HG03097 (cell line): ENCODE data around the gene UQCC5.

Source experiments
- ATAC-seq: cut with Tn5 transposase; IDR thresholded peaks from one replicate; pipeline ENCODE4 v1.9.1; 2021; ENCODE audit not compliant: unreplicated experiment, low FRiP score

UQCC5 gene

DNA sequence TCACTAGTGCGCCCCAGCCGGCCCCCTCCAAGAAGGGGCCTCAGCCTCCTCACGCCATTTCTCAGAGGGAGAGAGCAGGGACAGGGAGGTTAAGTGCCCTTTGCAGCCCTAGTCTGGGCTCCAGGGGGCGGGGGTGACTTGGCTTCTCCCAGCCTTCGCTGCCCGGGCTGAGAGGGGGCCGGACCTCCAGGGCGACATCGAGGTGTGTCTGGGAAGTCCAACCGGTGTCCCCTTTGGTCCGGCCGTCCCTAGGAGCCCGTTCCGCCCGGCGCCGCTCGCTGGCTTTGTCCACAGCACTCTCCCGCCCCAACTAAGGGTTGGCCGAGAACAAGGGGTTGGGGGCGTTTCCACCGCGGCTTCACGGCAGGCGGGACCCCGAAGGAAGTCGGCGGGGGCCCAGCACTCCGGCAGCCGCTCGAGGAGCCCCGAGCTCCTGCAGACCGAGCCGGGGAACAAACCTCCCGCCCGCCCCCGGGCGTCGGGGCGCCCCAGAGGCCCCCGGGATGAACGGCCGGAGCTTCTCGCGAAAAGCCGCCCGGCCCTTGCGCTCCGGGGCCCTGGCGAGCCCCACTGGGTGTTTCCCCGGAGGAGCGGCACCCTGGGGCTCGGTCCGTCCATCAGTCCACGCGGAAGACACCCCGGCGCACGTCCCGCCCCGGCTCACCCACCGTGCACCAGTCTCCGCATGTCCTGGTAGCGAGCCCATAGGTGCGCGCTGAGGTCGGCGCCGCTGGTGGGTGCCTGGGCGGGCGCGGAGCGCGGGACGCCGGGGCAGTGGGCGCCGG lies 3.4 kb upstream of the UQCC5 start:
- ATAC-seq: no peak

DNA sequence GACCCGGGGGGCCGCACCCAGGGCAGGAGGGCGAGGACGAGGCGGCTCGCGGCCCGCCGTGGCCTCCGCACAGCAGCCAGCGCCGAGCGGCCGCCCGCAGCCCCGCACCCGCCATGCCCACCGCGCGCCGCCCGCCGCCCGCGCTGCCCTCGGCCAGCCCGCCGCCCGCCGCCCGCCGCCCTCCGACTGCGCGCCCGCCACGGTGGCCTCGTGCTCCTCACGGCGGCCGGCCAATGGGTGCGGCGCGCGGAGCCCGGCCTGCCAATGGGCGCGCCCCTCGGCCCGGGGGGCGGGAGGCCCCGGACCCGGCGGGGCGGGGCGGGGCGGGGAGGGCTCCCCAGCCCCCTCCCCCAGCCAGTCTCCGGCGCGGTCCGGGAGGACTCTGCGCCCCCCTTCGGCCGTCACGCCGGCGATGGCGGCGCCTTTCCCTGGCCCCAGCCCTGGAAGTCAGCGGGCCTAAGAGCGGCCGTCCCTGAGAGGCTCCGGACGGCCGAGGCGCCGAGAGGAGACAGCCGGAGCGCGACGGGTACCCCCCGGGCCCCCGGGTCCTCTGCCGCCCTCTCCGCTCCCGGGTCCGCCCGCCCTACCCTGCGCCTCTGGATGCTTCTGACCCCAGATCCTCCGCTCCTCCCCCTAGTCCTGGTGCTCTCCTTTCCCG lies 2.7 kb upstream of the UQCC5 start, which contains the start of gene NT5DC2:
Gene NT5DC2 (minus strand): TSS at position 235 of the 658 bp plus-strand sequence. CDS start 120 bp downstream, at position 115.
- ATAC-seq: no peak

DNA sequence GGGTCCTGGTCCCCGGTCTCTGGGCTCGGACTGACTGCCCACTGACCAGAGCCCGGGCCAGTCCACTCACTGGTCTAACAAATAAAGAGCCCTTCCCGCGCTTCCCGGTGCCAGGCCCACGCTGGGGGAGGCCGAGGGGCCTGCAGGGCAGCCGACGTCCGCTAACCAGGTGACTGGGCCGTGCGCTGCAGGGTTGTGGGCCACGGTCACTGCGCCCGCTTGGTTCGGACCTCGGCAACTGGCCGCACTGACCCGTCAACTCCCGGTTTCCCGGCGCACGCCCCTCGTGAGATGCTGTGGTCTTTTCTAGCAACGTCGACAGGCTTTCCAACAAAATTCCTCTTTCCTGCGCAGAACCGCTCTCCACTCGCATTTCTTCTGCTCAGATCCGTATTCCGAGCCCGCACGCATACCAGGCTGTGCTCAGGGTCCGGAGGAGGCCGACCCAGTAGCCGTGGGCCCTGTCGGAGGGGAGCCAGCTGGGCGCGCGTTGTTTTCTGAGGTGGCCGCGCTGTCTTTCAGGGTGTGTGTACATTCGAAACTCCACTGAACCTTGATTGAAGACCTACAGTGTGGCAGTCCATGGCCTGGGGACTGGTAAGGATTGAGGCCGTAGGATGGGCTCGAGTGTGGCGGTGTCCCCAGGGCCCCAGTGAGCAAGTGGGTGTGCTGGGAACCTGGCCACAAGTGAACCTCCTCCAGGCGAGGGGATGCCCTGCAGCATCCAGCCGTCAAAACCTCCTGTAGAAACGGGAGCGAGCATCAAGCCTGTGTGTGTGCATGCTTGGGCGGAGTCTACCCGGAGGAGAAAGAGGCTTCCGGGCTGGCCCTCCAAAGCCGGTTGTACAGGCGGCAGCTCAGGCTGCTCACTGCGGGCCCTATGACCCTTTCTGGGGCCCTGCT lies 1.9 kb upstream of the UQCC5 start:
- no peak for ATAC-seq

DNA sequence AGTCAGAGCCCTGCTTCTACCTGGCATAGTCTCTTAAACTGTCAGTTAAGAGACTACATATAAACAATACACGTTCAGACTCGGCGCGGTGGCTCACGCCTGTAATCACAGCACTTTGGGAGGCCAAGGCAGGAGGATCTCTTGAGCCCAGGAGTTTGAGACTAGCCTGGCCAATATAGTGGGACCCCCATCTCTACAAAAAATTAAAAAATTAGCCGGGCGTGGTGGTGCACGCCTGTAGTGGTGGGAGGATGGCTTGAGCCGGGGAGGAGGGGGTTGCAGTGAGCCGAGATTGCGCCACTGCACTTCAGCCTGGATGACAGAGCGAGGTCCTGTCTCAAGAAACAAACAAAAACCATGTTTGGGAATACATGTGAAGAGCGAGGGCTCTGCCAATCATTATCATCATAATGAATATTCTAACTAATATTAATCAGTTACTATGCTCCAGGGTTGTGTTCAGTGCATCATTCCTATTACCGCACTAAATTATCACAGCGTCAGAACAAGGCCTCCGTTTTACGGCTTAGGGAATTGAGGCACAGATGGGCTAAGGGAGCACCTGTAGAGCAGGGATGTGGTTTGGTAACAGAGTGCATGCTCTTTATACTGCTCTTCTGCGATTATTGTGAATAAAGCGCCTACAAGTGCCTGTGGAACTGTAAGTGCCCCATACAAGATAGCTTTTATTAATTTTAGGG lies 844 bp upstream of the UQCC5 start:
- no peak for ATAC-seq

DNA sequence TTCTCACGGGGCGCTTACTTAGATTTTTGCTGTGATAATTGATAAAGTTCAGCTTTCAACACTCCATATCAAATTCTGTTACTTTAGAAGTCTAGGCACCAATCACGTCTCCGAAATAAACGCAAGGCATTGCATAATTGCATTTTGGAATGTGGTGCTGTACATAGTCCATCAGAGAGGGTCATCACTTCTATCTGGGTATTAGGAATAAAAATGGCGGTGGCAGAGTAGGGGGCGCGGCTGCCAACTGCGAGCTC lies 365 bp upstream of the UQCC5 start:
- ATAC-seq: no peak

DNA sequence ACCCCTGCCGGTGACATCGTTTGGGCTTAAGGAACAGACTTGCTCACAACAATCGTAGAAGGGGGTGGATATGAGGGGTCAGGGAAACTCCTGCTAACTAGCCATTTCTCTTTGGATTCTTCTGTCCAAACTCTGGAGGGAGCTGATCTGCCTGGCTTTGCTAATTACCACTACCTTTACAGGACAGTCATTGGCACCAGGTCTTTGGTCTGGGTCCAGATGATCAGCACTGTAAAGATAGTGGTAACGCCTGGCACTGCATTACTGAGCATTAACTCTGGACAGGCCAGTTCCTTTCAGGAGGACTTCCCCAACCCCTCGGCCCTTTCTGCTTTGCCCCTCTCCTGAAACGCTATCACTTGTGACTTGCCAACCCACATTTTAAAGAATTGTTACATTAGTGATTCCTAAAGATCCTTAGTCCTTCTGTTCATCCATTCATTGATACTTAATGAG lies 788 bp downstream of the UQCC5 start:
- ATAC-seq: no peak

- ATAC-seq: no peak
Measured at GRCh38 chr3:52537726-52538421, 1.5 kb downstream of the UQCC5 start.

- ATAC-seq: no peak
Measured at GRCh38 chr3:52539010-52539653, 2.7 kb downstream of the UQCC5 start.

GRCh38 chr3:52541050-52541449 lies 4.6 kb downstream of the UQCC5 start:
- no peak for ATAC-seq

DNA sequence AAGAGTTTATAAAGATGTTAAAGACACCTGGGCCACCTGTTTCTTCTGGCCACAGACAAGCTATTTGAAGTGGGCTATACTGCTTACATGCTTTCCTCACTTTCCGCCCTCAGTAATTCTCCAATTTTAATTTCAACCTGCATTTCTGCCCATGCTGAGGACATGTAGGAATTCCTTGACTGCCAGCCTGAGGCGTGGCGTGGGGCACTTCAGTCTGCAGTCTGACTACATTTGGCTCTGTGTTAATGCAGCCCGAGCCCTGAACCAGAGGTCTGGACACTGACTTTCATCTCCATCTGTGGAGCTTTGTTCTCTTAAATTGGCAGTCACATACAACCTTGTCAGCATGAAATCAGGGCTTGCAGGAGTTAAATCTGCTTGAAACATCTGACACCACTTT lies 8.5 kb downstream of the UQCC5 start:
- no peak for ATAC-seq

GRCh38 chr3:52546111-52546901 lies 9.9 kb downstream of the UQCC5 start:
- no peak for ATAC-seq

DNA sequence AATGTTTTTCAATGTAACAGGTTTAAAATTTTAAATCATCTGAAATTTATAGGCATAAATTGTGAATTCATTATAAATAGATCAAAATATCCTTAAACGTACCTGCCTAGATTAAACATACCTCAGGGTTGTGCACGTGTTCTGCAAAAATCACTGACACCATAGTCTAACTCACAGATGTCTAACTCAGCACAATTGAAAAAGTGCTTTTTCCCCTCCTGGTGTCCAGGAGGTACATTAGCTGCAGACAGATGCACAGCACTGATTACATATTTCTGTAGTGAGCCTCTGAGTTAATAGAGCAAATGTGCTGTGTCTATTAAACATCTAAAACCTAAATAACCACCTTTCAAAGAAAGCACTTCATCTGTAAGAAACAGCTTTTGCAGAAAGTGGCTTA lies 10.7 kb downstream of the UQCC5 start:
- ATAC-seq: no peak

GRCh38 chr3:52551118-52551517 lies 14.7 kb downstream of the UQCC5 start:
- ATAC-seq: no peak

- no peak for ATAC-seq
Measured at GRCh38 chr3:52552089-52552488, 15.7 kb downstream of the UQCC5 start.

DNA sequence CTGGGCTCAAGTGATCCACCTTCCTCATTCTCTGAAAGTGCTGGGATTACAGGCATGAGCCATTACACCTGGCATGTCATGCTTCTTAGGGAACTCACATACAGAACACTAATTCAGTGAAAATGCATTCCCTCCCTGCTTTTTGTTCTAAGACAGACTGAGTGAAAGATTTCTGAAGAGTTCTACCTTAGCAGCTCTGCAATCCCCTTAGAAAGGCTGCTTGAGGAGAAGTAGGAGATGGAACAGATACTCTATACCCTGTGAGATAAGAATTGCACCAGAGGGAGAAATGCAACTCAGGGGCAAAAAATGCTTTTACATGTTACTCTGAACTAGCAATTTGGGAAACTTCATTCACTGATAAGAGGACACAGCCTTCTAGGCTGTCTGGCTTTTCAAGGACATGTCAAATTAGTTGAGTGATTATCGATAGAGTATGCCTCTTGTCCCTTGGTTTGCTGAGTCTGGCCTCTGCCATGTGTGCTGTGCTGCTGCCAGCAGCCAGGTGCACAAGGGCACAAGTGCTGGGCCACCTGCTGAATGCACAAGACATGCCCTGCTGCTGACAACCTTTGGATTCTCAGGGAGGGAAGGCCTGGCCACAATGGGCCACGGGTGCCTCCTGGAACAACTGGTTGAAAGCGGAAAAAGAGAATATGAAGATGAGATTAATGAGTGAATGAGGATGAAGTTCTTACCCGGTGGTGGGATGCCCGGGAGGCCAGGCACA lies 17.8 kb downstream of the UQCC5 start:
- no peak for ATAC-seq

GRCh38 chr3:52555056-52555455 lies 18.7 kb downstream of the UQCC5 start:
- no peak for ATAC-seq

DNA sequence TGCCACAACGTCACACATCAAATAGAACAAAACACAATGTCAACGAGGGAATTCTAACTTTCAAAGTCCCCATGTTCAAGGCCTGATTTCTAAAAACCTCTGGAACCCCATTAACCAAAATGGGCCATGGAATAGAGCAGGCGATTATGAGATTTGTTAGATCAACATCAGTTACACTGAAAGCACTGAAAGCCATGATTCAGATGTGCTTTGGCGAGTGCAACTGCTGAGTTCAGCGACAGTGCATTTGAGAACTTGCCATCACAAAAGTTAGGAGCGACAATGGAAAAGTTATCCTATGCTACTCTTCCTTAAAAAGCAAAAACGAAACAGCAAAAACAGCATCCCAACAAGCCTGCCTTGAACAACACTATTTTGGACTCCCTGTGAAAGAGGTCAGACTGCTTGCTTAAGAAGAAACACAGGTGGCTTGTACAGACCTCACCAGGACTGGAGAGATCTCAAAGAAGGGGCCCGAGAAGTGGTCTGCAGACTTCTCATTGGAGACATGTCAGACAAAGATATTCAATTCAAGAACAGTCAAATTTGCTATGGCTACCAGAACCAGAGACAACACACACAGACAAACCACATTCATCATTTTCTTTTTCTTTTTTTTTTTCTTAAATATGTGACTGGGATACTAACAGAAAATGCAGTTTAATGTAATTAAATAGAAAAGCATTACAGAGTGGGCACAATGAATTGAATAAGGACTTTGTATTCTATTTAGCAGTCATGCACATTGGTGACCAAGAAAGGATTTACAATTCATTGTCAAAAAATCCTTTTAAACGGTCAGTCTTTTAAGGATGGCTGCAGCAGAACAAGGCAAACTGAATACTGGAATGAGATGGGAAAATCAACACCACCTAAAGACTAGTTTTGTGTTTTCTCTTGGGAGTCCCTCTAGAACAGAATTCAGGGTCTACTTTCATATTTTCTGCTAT lies 20.9 kb downstream of the UQCC5 start:
- ATAC-seq: no peak
